GM19025 (cell line): ENCODE measurements around the gene TTC9.
A peak's percentile ranks its signal among the peaks of the same experiment; 100 is the strongest.
"Not testable (repeated sequence)": the region's sequence is repeated elsewhere in the genome, so short reads cannot be mapped to it uniquely, and the experiment has no call there.

ENCODE experiments used
- ATAC-seq: cut with Tn5 transposase; IDR thresholded peaks from one replicate; pipeline ENCODE4 v1.9.1; 2021; ENCODE audit warnings: mild to moderate bottlenecking, low read depth, moderate library complexity; ENCODE audit not compliant: unreplicated experiment

TTC9 gene

DNA sequence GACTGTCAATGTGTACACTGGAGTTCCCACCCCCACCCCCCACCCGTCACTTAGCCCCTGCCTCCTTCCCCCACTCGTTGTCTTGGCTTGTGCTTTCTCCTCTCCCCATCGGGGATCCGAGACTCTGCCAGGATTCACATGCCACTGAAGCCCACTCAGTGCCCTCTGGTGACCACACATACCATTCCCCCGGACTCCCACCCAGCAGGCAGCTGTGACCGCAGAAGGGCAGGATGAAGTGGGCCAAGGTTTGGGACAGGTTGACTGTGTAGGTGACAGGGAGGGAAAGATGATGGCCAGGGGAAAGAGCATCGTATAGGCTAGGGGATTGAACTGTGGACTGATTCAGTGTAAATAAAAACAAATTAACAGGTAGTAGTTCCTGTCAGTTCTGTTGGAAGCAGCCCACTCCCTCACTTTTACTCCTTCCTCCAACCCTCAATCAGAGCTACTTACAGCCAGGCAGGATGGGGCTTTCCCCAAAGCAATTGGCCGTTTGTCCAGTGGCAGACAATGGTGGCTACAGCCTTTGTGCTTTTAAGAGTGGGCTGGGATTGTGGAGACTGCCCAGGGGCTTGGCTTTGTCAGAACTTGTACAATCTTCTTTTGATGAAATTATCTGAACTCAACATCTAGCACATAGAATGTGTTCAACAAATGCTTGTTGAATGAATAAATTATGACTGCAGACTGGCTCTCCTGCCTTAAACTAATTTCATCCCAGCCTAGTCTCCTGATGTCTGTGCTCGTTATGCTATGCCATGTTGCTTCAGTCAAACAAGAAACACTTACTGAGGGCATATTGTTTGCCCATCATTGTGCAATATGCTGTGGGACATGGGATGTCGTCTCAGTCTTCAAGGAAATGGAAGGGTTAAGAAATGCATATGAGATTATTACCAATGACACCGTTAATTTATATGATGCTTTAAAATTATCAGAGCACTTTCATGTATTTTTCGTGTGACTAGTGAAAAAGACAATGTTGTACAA lies 30.2 kb downstream of the TTC9 start:
- ATAC-seq: no peak

DNA sequence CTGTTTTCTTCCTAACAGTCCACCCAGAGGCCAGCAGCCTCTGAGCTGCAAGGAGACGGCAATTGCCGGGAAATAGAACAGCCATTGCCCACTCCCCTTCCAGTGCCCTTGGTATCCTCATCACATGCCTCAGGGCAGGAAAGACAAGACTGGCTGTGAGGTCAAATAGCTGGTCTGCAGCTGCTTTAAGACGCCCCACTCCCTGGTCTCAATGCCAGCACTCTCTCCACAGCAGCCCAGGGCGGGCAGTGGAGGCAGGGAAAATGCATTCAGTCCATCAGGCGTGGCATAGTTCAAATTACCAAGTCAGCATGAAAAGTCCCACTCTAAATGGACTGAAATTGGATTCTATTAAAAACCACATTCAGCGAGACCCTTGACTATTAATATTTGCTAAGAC lies 35.6 kb downstream of the TTC9 start:
- no peak for ATAC-seq

DNA sequence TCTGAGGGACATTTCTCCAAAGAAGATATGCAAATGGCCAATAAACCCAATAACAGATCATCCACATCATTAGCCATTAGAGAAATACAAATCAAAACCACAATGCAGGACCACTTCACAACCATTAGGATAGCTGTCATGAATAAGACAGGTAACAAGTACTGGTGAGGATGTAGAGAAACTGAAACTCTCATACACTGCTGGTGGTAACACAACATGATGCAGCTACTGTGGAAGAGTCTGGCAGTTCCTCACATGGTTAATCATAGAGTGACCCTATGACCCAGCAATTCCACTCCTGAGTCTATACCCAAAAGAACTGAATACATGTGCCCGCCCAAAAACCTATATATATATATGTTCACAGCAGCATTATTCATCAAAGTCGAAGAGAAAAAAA lies 39.0 kb downstream of the TTC9 start:
- ATAC-seq: no peak

DNA sequence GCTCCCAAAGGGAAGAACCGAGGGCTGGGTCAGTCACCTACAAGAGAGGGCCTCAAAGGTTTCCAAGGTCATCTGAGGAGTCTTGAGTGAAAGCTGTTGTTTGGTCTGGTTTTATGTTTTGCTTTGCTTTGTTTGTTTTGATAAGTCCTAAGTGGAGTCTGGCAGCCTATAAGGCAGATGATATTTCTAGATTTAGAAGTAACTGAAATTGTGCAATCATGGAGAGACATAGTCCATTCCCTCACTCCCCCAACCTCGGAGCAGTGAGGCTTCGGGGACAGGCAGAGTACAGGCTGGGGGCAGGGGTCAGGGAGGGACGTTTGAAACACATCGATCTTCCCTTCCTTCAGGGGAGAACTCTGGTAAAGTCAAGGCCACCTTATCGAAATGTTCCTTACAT lies 42.3 kb downstream of the TTC9 start:
- no peak for ATAC-seq

DNA sequence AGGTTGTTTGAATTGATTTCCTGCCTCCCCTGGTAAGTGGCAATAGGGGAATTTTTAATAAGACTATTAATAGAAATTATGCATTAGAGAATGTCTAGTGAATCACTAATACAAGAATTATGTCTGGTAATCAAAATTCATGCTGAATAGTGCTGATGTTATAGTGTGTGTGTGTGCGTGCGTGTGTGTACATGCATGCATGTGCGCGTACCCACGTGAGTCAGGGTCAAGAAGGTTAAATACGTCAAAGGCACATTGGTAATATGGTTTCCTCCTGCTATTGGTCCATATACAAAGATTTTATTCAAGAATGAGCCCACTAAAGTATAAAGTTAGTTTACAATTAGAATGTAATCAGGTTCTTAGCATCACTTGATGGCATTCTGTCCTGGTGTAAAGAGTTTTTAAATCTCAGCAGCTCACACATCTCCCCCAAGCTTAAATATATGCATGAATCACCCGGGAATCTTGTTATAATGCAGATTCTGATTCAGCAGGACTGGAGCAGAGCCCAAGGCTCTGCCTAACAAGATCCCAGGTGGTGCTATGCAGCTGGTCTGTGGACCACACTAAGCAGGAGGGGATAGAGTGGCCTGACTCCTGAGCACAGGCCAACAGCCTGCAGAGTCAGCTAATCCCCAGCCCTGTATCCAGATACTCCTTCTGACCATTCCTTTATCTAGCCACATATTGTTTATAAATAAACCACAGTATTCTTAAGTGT lies 43.9 kb downstream of the TTC9 start:
- ATAC-seq: no peak

DNA sequence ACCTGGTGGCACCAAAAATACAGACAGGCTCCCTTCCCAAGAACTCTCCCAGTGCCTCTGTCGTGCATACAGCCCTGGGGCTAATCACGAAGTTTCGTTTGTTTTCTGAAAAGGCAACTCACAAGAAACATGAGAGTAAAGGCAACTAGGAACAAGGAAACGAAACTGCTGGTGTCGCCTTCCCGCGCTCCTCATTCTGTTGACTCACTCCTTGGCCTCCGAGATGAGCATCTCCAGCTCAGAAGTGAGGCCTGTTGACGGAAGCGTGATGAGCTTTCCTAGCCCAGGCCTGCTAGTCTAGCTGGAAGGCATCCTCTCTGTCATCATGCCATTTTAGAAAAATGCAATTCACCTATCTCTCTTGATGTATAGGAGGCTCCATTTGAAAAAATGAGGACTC lies 50.5 kb downstream of the TTC9 start:
- no peak for ATAC-seq

DNA sequence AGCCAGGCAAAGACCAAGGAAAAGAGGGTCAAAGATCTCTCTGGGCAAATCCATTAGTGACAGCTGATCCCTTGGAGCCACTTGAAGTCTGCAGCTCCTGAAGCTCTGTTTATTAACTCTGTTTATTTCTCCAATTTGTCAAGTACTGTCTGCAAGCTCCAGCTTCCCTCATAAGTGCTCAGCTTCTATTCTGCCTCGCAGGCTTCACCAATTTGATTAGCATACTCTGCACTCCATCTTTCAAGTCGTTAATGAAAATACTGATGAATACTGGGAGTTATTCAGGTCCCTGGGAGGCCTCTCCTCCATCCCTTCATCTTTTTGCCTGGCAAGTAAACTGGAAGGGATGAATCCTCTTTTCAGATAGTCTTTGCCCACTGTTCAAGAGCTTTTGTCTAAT lies 54.3 kb downstream of the TTC9 start:
- ATAC-seq: no peak

DNA sequence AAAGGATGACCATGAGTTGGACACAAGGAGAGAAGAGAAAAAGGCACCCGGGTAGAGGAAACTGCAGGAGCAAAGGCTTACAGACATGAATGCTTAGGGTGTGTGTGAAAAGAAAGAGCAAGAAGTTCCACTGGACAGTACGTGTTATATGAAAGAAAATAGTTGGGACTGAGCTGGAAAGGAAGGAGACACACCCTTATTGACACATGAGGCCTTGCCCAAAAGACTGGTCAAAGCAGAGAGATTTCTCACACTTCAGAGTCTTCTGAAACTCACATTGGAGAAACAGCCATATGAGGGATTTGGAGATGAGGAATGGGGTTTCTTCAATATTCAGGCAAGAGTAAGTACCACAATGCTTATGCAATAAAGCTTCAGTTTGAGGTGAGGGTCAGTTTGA lies 56.0 kb downstream of the TTC9 start:
- ATAC-seq: no peak

DNA sequence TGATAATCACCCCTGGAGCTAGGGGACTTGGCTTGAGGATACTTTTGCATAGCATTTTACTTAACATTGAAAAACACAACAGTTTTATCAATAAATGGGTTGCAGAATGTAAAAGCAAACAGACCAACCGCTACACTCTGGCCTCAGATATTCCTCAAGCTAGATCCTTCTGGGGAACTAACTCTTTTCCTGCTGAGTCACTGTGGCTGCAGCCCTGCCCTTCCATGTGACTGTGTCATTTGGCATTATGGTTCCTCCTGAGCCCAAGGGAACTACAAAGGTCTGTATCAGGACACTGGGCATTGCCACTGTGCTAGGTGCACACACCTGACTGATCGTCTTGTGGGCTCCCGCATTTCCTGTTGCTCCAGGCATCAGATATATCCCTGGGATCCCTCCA lies 56.6 kb downstream of the TTC9 start:
- ATAC-seq: no peak

DNA sequence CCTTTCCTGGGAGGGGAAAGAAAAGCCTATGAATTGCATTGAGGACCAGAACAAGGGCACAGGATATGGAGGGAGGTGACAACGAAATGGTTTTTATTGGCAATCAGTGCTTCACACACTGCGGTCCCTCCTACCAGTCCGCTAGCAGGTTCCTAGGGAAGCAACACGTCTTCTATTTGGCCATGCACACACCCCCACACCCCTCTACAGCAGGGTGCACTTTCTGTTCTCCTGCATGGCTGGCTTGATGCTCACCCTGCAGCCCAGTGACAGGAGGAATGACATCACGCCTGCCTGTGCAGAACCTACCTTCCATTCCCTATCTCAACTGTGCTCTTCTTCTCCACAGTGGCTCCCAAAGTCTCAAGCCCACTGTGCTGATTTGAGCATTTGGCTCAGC lies 57.9 kb downstream of the TTC9 start:
- ATAC-seq: no peak

DNA sequence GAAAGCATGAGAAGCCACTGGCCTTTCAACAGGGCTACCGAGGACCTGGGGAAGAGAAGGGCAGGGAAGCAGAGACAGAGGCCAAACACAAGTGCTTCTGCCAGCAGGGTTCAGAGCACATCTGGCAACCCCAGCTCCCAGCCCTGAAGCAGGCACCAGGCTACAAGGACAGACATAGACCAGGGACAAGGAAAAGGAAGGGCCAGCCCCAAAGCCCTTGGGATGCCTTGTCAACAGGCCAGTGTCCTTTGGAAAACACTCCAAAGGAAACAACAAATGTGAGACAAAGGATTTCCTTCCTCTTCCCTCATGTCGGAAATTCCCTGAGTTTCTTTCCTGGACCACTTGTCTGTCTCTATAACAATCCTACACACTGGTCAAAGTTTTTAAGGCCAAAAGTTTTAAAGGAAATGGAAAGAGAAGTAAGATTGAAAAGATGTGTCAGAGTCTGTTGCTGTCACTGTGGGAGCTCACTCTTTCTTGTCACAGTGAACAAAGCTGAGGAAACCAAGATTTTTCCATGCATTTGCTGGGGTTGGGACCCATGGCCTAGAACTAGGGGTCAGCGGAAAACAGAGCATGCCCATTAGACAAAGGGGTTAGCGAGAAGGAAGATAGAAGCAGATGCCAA lies 59.4 kb downstream of the TTC9 start:
- no peak for ATAC-seq

DNA sequence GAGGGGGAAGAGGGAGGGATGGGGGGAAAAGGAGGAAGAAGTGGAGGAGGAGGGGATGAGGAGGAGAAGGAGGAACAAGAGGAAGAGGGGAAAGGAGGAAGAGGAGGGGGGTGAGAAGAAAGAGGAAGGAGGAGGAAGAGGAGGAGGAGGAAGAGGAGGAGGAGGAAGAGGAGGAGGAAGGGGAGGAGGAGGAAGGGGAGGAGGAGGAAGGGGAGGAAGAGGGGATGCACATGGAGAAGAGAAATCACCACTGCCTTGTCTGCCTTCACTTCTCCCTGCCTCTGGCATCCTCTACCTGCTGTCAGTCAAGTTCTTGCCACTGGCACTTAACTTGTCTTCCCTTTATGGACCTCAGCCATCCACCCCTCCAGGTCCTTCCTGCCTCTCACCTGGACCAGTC lies 59.9 kb downstream of the TTC9 start:
- ATAC-seq: no peak

DNA sequence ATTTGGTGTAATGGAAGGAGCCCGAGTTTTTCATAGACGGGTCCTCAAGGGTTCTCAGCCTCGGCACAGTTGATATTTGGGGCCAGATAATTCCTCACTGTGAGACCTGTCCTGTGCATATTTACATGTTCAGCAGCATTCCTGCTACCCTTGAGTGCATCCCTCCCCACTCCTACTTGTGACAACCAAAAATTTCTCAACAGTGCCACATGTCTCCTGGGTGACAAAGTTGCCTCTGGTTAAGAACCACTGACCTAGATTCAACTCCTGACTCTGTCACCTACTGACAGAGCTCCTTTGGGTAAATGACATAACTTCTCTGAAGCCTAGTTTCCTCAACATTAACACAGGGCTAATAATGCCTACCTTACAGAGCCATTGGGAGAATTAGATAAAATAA lies 60.4 kb downstream of the TTC9 start:
- no peak for ATAC-seq

DNA sequence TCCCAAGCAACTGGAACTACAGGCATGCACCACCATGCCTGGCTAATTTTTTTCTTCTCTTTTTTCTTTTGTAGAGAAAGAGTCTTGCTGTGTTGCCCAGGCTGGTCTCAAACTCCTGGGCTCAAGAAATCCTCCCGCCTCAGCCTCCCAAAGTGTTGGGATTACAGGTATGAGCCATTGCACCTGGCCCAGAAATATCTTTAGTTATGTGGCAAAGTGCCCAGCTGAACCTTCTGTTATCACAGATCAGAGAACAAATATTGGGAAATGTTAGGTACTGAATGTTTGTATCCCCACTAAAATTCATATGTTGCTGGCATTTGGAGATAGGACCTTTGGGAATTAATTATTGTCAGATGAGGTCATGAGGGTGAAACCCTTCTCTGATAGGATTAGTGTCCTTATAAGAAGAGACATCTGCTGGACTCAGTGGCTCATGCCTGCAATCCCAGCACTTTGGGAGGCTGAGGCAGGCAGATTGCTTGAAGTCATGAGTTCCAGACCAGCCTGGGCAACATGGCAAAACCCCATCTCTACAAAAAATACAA lies 62.0 kb downstream of the TTC9 start:
- ATAC-seq: not testable (repeated sequence)

DNA sequence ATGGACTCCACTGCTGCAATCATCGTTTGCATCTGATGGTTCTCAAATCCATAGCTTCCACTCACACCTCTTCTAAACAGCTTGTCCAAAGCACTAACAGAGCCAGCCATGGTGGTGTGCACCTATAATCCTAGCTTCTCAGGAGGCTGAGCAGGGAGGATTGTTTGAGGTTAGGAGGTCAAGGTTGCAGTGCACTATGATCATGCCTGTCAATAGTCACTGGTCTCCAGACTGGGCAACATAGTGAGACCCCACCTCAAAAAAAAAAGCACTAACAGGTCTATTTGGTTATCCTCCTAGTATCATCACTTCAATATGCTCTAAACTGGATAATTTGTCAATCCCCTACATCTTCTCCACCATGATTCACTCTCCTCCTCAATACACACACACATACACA lies 63.2 kb downstream of the TTC9 start:
- no peak for ATAC-seq

DNA sequence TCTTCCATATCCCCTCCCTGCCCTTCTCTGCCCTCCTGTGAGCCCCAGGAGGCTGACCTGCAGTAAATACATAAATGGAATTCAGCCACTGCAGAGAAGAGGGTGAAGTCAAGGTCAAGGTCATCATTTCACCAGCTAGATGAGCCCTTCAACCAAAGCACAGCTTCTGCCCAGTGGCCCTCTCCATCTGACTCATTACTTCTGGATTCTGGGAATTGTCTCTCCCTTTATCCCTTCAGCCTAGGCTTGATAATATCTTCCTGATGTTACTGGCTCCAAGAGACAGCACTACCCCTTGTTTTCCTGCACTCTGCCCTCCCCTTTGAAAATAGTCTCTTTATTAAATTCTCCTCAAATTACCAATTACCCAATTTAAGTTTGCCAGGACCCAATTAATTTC lies 64.5 kb downstream of the TTC9 start:
- no peak for ATAC-seq

DNA sequence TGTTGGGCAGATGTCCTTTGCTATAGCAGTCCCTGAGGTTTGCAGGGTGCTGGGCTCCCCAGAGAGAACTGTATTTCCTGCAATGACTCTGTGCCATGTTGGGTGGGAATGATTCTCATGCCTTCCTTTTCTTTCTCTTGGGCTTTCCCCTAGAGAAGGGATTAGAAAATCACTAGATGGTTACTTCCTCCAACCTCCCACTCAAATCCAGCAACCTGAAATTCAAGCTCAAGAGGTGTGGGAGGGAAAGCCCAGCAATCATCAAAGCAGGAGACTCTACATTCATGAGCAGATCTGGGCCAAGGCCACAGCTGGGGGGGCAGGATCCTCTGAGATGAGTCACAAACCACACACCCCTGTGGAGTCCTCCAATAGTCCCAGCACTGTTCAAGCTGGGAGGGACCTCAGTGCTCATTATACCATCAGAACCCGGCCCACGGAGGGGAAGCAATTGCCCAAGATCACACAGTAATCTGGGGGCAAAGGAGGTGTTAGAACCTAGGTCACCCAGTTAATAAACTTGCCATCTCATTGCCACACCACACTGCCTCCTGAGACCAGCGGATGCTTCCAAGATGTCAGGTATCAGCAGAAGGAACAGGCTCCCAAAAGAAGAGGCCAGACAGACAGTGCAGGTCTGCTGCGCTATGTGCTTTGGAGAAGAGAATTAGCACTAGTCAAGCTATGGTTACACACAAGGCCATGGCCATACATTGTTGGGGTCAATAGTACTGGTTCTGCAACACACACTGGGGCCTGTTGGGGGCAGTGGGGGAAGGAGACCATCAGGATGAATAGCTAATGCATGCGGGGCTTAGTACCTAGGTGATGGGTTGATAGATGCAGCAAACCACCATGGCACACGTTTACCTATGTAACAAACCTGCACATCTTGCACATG lies 65.7 kb downstream of the TTC9 start:
- ATAC-seq: peak; percentile 83

DNA sequence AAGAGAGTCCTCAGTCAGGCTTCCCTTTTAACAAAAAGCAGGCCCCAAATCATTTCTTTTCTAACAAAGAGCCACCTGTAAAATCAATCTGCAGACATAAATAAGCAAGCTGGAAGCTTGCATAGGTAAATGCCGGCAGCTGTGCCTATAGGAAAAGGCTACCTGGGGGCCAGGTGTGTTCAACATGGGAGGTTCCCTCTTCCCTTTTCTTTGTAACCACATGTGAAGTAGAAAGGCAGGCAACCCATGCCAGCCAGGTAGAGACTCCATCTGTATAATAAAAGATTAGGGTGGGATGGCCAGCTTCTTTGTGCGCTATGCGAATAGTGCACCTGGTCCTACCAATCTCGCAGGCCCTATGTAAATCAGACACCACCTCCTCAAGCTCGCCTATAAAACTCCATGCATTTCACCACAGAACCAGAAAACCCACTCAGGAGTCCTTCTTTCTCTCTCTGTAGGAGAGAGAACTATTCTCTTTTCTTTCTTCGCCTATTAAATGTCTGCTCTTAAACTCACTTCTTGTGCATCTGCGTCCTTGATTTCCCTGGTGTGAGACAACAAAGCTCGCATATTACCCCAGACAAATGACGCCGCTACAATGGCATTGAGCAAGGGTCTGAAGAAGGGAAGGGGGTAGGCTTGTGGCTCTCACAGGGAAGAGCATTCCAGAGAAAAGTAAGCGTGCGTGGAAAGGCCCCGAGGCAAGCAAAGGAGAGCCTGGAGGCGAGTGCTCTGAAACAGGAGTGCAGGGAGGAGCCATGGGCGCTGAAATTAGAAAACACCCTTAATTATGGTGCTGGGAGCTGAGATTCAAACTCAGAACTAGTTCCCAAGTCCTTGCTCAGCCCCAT lies 67.2 kb downstream of the TTC9 start:
- no peak for ATAC-seq

DNA sequence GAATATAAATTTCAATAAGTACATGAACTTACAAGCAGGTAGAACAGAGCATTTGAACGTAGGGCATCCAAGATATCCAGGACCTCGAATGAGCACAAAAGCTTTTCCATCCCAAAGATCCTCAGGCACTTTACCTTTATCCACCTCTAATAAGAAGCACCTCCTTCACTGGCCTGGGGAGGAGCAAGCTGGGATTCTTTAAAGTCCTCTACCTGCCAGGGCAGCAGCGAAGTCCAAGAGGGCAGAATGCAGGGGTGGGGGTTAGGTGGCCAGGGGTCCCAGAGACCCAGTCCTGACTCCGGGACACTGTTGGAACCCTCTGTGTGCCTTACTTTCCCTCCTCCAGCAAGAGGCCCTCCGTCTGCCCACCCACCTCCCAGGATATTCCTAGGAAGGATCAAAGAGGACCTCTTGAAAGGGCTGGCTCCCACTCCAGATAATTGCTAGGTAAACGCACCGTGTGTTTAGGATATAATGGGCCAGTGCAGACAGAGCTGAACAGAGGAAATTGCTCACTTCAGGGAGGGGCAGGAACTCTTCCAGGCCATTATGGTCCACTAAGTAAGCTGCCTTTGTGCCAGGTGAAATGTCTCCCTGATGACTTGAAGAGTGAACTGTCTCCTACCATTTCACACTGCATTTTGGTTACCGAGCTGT lies 68.1 kb downstream of the TTC9 start:
- ATAC-seq: no peak
